ENCODE measurements around the gene SH3BP2.

GRCh38 chr4:2809610-2810180 lies 16.8 kb downstream of the SH3BP2 start:
- TF ChIP-seq OSR1 (CRISPR knock-in tag; IDR thresholded peaks at IDR 0.05), result no peak
- TF ChIP-seq ARNTL (CRISPR knock-in tag; IDR thresholded peaks at IDR 0.05; ENCODE audit: borderline replicate concordance, low read depth), result no peak
- TF ChIP-seq RARB (CRISPR knock-in tag; IDR thresholded peaks at IDR 0.05), result no peak
- TF ChIP-seq ZFP3 (CRISPR knock-in tag; IDR thresholded peaks at IDR 0.05), result no peak
- no peak for TF ChIP-seq CSRNP3 (CRISPR knock-in tag; IDR thresholded peaks at IDR 0.05)
- TF ChIP-seq TCF4 (CRISPR knock-in tag; IDR thresholded peaks at IDR 0.05; ENCODE audit: borderline replicate concordance), result no peak
- TF ChIP-seq PATZ1 (CRISPR knock-in tag; IDR thresholded peaks at IDR 0.05; ENCODE audit: borderline replicate concordance), result no peak
- TF ChIP-seq POU6F1 (CRISPR knock-in tag; IDR thresholded peaks at IDR 0.05; ENCODE audit: borderline replicate concordance, low read depth), result no peak
- no peak for TF ChIP-seq TSHZ2 (CRISPR knock-in tag; IDR thresholded peaks at IDR 0.05)
- no peak for TF ChIP-seq ZFP30 (CRISPR knock-in tag; IDR thresholded peaks at IDR 0.05)
- no peak for TF ChIP-seq GLIS3 (CRISPR knock-in tag; IDR thresholded peaks at IDR 0.05)
- no peak for TF ChIP-seq CSDC2 (CRISPR knock-in tag; IDR thresholded peaks at IDR 0.05)
- no peak for TF ChIP-seq ZNF8 (CRISPR knock-in tag; IDR thresholded peaks at IDR 0.05)

All from SK-N-SH treated with all-trans-retinoic acid at 6 μM for 48 hours (cell line).